B cell (primary cell): ENCODE data around the gene DNASE2.

Experiments used
- CTCF ChIP-seq: fragments of 200-600 bp; IDR thresholded peaks from one replicate; pipeline ENCODE4 v1.8.0; 2022; ENCODE audit warnings: antibody characterized with exemption, mild to moderate bottlenecking
- EZH2 ChIP-seq: IDR thresholded peaks from 2 replicates; pipeline ENCODE4 v1.6.1; 2012; ENCODE audit warnings: borderline replicate concordance, low read depth, mild to moderate bottlenecking, moderate library complexity, low read length; ENCODE audit not compliant: insufficient read depth, poor library complexity, severe bottlenecking

GRCh38 chr19:12912571-12912970 is 31.3 kb upstream of the DNASE2 start:
- TF ChIP-seq CTCF (no peak), EZH2 (no peak)
